ENCODE data around the gene KLHL20. TPM values are rescaled to one million over a fixed set of nuclear protein-coding genes. Genes with fewer than 3 reads are reported as not detected.
"Not testable (repeated sequence)": the region's sequence is repeated elsewhere in the genome, so short reads cannot be mapped to it uniquely, and the experiment has no call there.

The KLHL20 gene
- total and polyA plus RNA-seq, 2 donors from 2014 or later: 6.2 to 23.5 TPM

DNA sequence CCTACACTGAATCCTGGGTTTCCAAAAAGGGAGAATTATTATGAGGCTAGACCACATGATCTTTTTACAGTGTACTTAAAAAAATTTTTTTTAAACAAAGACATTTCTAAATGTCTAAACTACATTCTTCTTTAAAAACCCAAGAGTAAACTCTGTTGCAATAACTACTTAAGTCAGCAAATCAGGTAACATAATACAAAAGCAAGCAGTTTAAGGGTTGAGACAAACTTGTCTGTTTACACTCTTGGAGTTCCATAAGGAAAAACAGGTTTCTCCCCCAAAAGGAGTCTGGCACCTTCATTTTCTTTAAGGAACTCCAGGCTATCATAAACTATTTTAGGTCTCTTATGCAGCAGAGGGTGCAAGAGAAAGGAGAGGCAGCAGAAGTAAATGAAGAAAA is 32.6 kb upstream of the KLHL20 start:
- Histone ChIP-seq H3K27me3 (ENCODE audit: control insufficient read depth, insufficient read depth, low read length) (no peaks in the 10 kb centered on the region), H3K4me1 (ENCODE audit: control insufficient read depth in 2 of 3, insufficient read depth in 2 of 3, low read depth in 1 of 3, low read length in 3 of 3) (no peaks in the 10 kb centered on the region), H3K9ac (ENCODE audit: low read length in 3 of 3) (no peak overlapping the region), H3K4me3 (ENCODE audit: low read length in 3 of 3) (no peak overlapping the region), H3K27ac (ENCODE audit: low read depth in 2 of 2, low read length in 2 of 2) (no peak overlapping the region), H3K9me3 (ENCODE audit: control insufficient read depth in 2 of 3, insufficient read depth in 1 of 3, low read length in 3 of 3) (no peaks in the 10 kb centered on the region), H3K36me3 (ENCODE audit: control insufficient read depth in 2 of 3, insufficient read depth in 3 of 3, low read length in 3 of 3) (no peaks in the 10 kb centered on the region)
- intact Hi-C loops (cut with DNase I): no loop called here
- DNase-seq: no peak
- no peak for TF ChIP-seq CTCF (IDR thresholded peaks at IDR 0.05; ENCODE audit: borderline replicate concordance, extremely low read depth, insufficient read depth)
- FAIRE-seq: no peak

DNA sequence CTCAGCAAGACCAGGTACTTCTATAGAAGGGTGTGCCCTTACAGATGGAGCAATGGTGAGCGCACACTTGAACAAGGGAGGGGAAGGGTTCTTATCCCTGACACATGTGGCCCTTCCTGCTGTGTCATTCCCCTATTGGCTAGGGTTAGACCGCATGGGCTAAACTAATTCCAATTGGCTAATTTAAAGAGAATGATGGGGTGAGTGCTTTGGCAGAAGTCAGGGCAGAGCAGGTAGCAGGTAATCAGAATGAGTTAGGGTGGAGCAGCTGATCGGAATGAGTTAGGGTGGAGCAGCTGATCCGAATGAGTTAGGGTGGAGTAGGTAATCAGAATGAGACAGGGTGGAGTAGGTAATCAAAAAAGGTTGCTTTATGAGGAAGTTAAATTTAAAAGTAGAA is 30.9 kb upstream of the KLHL20 start:
- DNase-seq; H3K27ac ChIP-seq (ENCODE audit: low read depth in 2 of 2, low read length in 2 of 2); FAIRE-seq; H3K36me3 ChIP-seq (ENCODE audit: control insufficient read depth in 2 of 3, insufficient read depth in 3 of 3, low read length in 3 of 3); H3K9me3 ChIP-seq (ENCODE audit: control insufficient read depth in 2 of 3, insufficient read depth in 1 of 3, low read length in 3 of 3); H3K4me3 ChIP-seq (ENCODE audit: low read length in 3 of 3); H3K9ac ChIP-seq (ENCODE audit: low read length in 3 of 3); H3K27me3 ChIP-seq (ENCODE audit: control insufficient read depth, insufficient read depth, low read length); intact Hi-C loops (cut with DNase I); H3K4me1 ChIP-seq (ENCODE audit: control insufficient read depth in 2 of 3, insufficient read depth in 2 of 3, low read depth in 1 of 3, low read length in 3 of 3): not testable (repeated sequence)

DNA sequence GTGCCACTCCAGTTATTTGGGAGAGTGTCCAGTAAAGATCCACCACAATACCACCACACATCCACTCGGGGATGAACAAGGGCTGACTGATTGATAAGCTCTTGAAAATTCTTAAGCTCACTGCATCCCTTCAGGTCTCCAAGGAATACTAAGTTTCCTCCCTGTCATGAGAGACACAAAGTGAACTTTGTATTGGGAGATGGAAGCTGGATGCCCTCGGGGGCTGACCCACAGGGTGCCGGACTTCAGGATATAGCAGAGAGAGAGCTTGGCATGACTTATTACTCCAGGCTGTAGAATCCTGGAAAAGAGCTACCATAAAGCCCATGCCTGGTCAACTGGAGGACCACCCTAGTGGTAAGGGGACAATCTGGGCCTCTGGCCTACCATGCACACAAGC is 29.7 kb upstream of the KLHL20 start:
- FAIRE-seq; H3K36me3 ChIP-seq (ENCODE audit: control insufficient read depth in 2 of 3, insufficient read depth in 3 of 3, low read length in 3 of 3); intact Hi-C loops (cut with DNase I); H3K27me3 ChIP-seq (ENCODE audit: control insufficient read depth, insufficient read depth, low read length); H3K27ac ChIP-seq (ENCODE audit: low read depth in 2 of 2, low read length in 2 of 2); H3K9ac ChIP-seq (ENCODE audit: low read length in 3 of 3); H3K9me3 ChIP-seq (ENCODE audit: control insufficient read depth in 2 of 3, insufficient read depth in 1 of 3, low read length in 3 of 3); H3K4me3 ChIP-seq (ENCODE audit: low read length in 3 of 3); DNase-seq; H3K4me1 ChIP-seq (ENCODE audit: control insufficient read depth in 2 of 3, insufficient read depth in 2 of 3, low read depth in 1 of 3, low read length in 3 of 3): not testable (repeated sequence)

- H3K27ac ChIP-seq (ENCODE audit: low read depth in 2 of 2, low read length in 2 of 2): no peak overlapping the region
- H3K4me1 ChIP-seq (ENCODE audit: control insufficient read depth in 2 of 3, insufficient read depth in 2 of 3, low read depth in 1 of 3, low read length in 3 of 3): no peaks in the 10 kb centered on the region
- DNase-seq (no peak), FAIRE-seq (no peak)
- no peaks in the 10 kb centered on the region for H3K36me3 ChIP-seq (ENCODE audit: control insufficient read depth in 2 of 3, insufficient read depth in 3 of 3, low read length in 3 of 3)
- intact Hi-C loops (cut with DNase I): no loop called here
- H3K4me3 ChIP-seq (ENCODE audit: low read length in 3 of 3): no peak overlapping the region
- H3K9ac ChIP-seq (ENCODE audit: low read length in 3 of 3): no peak overlapping the region
- no peaks in the 10 kb centered on the region for H3K27me3 ChIP-seq (ENCODE audit: control insufficient read depth, insufficient read depth, low read length)
- TF ChIP-seq CTCF (IDR thresholded peaks at IDR 0.05; ENCODE audit: borderline replicate concordance, extremely low read depth, insufficient read depth): no peak
- H3K9me3 ChIP-seq (ENCODE audit: control insufficient read depth in 2 of 3, insufficient read depth in 1 of 3, low read length in 3 of 3): no peaks in the 10 kb centered on the region
Observed at GRCh38 chr1:173688300-173688699, 26.5 kb upstream of the KLHL20 start.

DNA sequence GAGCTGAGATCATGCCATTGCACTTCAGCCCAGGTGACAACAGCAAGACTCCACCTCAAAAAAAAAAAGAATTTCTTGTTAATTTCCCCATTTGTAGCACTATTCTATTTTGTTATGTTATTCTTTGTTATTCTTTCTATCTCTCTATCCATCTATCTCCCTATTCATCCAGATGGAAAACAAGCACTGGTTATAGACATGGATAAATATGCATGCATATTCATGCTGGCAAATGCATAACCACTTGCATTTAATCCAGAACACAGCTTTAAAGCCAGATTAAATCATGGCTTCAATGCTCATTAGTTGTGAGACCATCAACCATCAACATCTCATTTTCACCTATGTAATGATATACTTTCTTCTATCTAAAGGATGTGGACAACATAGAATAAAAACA is 21.5 kb upstream of the KLHL20 start:
- no peak overlapping the region for H3K27ac ChIP-seq (ENCODE audit: low read depth in 2 of 2, low read length in 2 of 2)
- no peak overlapping the region for H3K9ac ChIP-seq (ENCODE audit: low read length in 3 of 3)
- no peaks in the 10 kb centered on the region for H3K27me3 ChIP-seq (ENCODE audit: control insufficient read depth, insufficient read depth, low read length)
- no peaks in the 10 kb centered on the region for H3K36me3 ChIP-seq (ENCODE audit: control insufficient read depth in 2 of 3, insufficient read depth in 3 of 3, low read length in 3 of 3)
- FAIRE-seq: no peak
- H3K4me1 ChIP-seq (ENCODE audit: control insufficient read depth in 2 of 3, insufficient read depth in 2 of 3, low read depth in 1 of 3, low read length in 3 of 3): no peaks in the 10 kb centered on the region
- intact Hi-C loops (cut with DNase I): no loop called here
- no peak overlapping the region for H3K4me3 ChIP-seq (ENCODE audit: low read length in 3 of 3)
- TF ChIP-seq CTCF (IDR thresholded peaks at IDR 0.05; ENCODE audit: borderline replicate concordance, extremely low read depth, insufficient read depth): no peak
- no peaks in the 10 kb centered on the region for H3K9me3 ChIP-seq (ENCODE audit: control insufficient read depth in 2 of 3, insufficient read depth in 1 of 3, low read length in 3 of 3)
- DNase-seq: no peak

- H3K4me3 ChIP-seq (ENCODE audit: low read length in 3 of 3); H3K27ac ChIP-seq (ENCODE audit: low read depth in 2 of 2, low read length in 2 of 2); H3K9me3 ChIP-seq (ENCODE audit: control insufficient read depth in 2 of 3, insufficient read depth in 1 of 3, low read length in 3 of 3); FAIRE-seq; H3K27me3 ChIP-seq (ENCODE audit: control insufficient read depth, insufficient read depth, low read length); H3K4me1 ChIP-seq (ENCODE audit: control insufficient read depth in 2 of 3, insufficient read depth in 2 of 3, low read depth in 1 of 3, low read length in 3 of 3); DNase-seq; intact Hi-C loops (cut with DNase I); H3K9ac ChIP-seq (ENCODE audit: low read length in 3 of 3); H3K36me3 ChIP-seq (ENCODE audit: control insufficient read depth in 2 of 3, insufficient read depth in 3 of 3, low read length in 3 of 3): not testable (repeated sequence)
Observed at GRCh38 chr1:173701299-173701698, 13.5 kb upstream of the KLHL20 start.

All from kidney (tissue), 14 donors.